NCI-H2227 (cell line): ENCODE results near the gene RNASEH2A.
A peak's percentile ranks its signal among the peaks of the same experiment; 100 is the strongest.
"Not testable (repeated sequence)": the region's sequence is repeated elsewhere in the genome, so short reads cannot be mapped to it uniquely, and the experiment has no call there.

ENCODE experiments used
- DNase-seq: peaks from one replicate; lab custom pipeline; 2025; ENCODE audit not compliant: unreplicated experiment; lab: John Stamatoyannopoulos, UW

The RNASEH2A gene

DNA sequence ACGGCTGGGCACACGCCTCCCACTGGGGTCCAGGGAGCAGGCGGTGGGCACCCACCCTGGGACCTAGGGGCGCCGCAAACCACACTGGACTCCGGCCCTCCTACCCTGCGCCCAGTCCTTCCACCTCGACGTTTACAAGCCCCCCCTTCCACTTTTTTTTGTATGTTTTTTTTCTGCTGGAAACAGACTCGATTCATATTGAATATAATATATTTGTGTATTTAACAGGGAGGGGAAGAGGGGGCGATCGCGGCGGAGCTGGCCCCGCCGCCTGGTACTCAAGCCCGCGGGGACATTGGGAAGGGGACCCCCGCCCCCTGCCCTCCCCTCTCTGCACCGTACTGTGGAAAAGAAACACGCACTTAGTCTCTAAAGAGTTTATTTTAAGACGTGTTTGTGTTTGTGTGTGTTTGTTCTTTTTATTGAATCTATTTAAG lies 13.5 kb upstream of the RNASEH2A start:
- no peak for DNase-seq

DNA sequence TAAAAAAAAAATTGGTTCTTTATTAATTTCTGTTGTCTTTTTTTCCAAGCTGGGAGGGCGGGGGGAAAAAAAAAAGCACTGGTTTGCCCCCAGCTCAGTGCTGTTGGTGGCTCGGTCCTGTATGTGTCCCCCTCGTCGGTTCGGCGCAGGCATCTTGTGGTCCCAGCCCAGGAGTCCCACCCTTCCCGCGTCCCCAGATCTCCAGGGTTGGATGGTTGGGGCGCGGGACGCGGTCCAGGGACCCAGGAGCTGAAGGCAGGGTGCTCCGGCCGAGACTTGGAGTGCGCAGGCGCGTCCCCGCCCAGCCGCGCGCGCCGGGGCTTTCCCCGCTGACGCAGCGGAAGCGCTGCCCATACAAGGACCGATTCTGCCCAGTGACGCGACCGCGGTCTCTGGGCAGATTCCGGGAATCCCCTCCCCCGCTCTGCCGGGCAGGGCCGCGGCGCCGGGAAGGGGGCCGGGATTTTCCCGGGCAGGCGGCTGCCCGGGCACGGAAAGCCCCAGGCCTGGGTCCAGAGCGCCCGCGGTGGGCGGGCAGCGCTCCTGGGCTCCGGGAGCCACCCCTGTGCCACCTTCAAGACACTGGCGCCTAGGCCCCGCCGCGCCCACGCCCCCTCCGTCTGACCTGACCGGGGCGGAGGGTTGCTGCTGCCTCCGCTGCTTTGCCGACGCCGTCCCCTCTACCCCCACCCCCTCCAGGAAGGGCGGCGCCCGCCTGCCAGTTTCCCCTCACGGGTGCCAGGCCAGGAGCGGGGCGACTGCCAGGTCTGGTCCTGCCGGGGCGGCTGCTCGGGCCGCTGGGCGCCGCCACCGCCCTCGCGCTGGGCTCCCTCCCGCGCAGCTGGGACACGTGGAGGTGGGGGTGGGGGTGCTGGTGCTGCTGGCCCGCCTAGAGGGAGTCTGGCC lies 12.8 kb upstream of the RNASEH2A start:
- peak; percentile 91 for DNase-seq

DNA sequence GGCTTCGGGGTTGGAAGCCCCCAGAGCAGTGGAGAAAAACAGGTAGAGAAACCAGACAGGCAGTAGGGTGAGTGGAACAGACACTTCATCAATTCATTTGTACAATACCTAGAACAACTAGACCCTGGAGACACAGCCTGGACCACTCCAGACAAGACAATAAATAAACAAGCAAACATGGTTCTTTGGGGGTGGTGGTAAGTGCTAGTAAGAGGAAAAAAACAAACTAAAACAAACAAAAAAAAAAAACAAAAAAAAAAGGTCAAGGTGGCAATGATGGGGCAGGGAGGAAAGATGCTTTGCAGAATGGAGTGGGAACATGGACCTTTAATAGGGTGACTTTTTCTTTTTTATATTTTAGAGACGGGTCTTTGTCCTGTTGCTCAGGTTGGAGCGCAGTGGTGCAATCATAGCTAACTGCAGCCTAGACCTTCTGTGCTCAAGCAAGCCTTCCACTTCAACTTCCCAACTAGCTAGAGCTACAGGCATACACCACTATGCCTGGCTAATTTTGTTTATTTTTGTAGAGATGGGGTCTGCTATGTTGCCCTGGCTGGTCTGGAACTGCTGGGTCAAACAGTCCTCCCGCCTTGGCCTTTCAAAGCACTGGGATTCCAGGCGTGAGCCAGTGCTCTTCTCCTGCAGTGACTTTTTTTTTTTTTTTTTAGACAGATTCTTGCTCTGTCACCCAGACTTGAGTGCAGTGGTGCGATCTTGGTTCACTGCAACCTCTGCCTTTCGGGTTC lies 12.0 kb upstream of the RNASEH2A start:
- no peak for DNase-seq

DNA sequence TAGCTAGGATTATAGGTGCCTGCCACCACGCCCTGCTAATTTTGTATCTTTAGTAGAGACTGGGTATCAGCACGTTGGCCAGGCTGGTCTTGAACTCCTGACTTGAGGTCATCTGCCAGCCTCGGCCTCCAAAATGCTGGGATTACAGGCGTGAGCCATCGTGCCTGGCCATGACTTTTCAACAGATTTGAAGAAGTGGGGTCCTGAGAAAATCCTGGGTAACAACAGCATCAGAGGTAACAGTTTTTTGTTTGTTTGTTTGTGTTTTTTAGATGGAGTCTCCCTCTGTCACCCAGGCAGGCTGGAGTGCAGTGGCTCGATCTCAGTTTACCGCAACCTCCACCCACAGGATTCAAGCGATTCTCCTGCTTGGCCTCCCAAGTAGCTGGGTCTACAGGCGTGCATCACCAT lies 11.4 kb upstream of the RNASEH2A start:
- DNase-seq: no peak

GRCh38 chr19:12796146-12797071 lies 10.0 kb upstream of the RNASEH2A start:
- DNase-seq: peak; percentile 90

DNA sequence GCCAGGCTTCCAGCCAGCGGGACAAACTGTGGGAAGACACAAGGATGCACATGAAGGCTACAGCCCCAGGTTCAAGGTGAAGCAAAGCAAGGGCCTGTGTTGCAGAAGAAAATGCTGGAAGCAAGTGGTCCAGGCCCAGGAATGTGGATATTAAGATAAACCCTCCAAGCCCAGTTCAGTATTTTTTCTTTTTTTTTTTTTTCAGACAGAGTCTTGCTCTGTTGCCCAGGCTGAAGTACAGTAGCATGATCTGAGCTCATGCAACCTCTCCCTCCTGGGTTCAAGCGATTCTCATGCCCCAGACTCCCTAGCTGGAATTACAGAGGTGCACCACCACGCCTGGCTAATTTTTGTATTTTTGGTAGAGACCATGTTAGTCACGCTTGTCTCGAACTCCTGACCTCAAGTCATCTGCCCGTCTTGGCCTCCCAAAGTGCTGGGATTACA lies 9.2 kb upstream of the RNASEH2A start:
- DNase-seq: no peak

DNA sequence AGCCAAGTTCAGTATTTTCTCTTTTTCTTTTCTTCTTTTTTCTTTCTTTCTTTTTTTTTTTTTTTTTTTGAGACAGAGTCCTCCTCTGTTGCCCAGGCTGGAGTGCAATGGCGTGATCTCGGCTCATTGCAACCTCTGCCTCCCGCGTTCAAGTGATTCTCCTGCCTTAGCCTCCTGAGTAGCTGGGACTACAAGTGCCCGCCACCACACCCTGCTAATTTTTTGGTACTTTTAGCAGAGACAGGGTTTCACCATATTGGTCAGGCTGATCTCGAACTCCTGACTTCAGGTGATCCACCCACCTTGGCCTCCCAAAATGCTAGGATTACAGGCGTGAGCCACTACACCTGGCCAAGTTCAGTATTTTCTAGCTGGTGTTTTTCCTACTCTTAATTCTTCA lies 8.8 kb upstream of the RNASEH2A start:
- not testable (repeated sequence) for DNase-seq

- no peak for DNase-seq
Measured at GRCh38 chr19:12799742-12800465, 6.5 kb upstream of the RNASEH2A start.

GRCh38 chr19:12800466-12800770 lies 6.0 kb upstream of the RNASEH2A start:
- no peak for DNase-seq

- DNase-seq: no peak
Measured at GRCh38 chr19:12800923-12801465, 5.4 kb upstream of the RNASEH2A start.

DNA sequence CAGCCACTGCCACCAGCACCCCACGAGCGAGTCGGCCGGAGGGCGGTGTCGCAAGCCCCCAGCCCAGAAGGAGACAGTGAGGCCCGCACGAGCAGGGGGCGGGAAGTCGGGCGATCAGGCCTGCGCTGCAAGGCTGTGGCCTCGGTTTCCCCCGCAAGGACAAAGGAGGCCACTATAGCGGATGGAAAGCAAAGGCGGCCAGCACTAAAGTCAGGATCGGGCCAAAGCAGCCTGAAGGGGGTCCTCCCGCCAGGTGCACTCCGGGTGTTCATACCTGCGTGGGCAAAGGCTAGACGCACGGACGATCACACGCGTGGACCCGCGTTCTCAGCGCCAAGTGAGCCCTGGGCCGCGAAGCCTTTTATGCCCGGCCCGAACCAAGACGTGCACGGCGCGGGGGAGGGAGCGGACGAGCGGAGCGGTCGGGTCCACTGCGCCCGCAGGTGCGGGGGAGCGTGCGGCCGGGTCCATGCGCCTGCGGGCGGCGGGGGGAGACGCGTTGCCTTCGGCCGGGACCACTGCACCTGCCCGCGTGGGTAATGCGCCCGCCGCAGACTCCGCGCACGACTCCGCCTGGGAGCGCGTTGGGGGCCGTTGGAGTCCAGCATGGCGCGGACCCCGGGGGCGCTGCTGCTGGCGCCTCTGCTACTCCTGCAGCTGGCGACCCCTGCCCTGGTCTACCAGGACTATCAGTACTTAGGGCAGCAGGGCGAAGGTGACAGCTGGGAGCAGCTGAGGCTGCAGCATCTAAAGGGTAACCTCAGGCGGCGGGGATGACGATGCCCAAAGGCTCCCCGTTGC lies 4.7 kb upstream of the RNASEH2A start, which contains the start of the genes PRDX2 and THSD8:
Gene PRDX2 (minus strand): TSS at position 335 of the 801 bp plus-strand sequence. CDS start 539 bp downstream, outside the sequence.
Gene THSD8 (plus strand): TSS at position 604 of the 801 bp plus-strand sequence. CDS start 3 bp downstream, at position 607.
- peak; percentile 89 for DNase-seq

GRCh38 chr19:12802267-12803106 lies 3.9 kb upstream of the RNASEH2A start:
- DNase-seq: no peak

DNA sequence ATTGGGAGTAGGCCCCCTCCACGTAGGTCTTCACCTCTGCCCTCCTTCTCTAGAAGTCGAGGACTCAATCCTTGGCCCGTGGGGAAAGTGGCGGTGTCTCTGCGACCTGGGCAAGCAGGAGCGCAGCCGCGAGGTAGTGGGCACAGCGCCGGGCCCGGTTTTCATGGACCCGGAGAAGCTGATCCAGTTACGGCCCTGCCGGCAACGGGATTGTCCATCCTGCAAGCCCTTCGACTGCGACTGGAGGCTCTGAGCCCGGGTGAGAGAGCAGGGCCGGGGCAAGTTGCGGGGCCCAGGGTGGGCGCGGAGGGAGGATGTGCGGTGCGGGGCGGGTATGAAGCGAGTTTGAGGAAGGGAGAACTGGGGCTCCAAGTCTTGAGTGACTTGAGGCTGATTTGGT lies 2.3 kb upstream of the RNASEH2A start:
- DNase-seq: no peak

- no peak for DNase-seq
Measured at GRCh38 chr19:12815088-12815487, 8.7 kb downstream of the RNASEH2A start.

DNA sequence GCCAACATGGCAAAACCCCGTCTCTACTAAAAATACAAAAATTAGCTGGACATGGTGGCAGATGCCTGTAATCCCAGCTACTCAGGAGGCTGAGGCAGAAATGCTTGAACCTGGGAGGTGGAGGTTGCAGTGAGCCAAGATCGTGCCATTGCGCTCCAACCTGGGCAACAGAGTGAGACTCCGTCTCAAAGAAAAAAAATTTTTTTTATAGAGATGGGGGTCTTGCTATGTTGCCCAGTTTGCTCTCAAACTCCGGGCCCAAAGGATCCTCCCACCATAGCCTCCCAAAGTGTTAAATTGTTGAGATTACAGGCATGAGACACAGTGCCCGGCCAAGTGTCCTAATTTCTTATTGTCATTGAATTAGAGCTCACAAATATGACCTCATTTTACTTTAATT lies 10.8 kb downstream of the RNASEH2A start:
- not testable (repeated sequence) for DNase-seq

DNA sequence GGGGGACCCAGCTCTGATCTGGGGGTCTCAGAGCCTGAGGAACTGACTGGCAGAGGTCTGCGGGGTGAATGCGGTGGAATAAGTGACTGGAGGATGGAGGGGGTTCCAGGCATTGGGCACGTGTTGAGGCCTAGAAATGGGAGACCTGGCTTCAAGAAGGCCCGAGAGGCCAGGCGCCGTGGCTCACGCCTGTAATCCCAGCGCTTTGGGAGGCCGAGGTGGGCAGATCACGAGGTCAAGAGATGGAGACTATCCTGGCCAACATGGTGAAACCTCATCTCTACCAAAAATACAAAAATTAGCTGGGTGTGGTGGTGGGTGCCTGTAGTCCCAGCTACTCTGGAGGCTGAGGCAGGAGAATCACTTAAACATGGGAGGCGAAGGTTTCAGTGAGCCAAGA lies 11.4 kb downstream of the RNASEH2A start:
- DNase-seq: not testable (repeated sequence)

DNA sequence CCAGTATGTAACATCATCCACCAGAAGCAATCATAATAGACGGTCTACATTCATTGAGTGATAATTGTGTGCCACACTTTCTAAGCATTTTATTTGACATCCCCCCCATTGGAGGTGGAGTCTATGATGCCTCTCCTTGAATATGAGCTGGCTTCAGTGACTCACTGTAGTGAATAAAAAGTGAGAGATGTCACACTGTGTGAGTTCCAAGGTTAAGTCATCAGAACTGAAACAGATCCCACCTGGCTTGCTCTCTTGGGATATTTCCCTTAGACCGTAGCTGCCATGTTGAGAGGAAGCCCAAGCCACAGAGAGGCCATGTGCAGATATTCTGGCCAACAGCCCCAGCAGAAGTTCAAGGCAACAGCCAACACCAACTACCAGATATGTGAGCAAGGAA lies 15.4 kb downstream of the RNASEH2A start:
- DNase-seq: no peak
